Prostate gland (tissue), 2 donors: ENCODE measurements around the gene GATB. TPM values are rescaled to one million over a fixed set of nuclear protein-coding genes. Genes with fewer than 3 reads are reported as not detected.

ENCODE experiments used
- DNase-seq: peaks from one replicate; pipeline ENCODE4 v3.0.0-alpha.2; 2019; ENCODE audit warnings: low spot score
- H3K27ac ChIP-seq, 2 donors: fragments of 200-600 bp; sonication (generic); 2 replicates each; pipeline ENCODE4 v1.5.1; 2017 to 2019
- H3K27me3 ChIP-seq: fragments of 200-600 bp; sonication (generic); replicated peaks from 2 replicates; pipeline ENCODE4 v1.5.1; 2019; ENCODE audit not compliant: insufficient read depth
- H3K36me3 ChIP-seq, 2 donors: fragments of 200-600 bp; sonication (generic); 1 replicate in 1 of 2; 2 replicates in 1 of 2; pipeline versions ENCODE4 v1.5.1 to v1.8.1; 2017 to 2019
- H3K4me1 ChIP-seq: fragments of 200-600 bp; sonication (generic); replicated peaks from 2 replicates; pipeline ENCODE4 v1.5.1; 2019
- H3K4me3 ChIP-seq, 2 donors: fragments of 200-600 bp; sonication (generic); 2 replicates each; pipeline ENCODE4 v1.5.1; 2017 to 2019
- H3K9me3 ChIP-seq: fragments of 200-600 bp; sonication (generic); 2 replicates; pipeline ENCODE4 v1.5.1; 2017
- POLR2A ChIP-seq: fragments of 450-650 bp; IDR thresholded peaks from one replicate; pipeline ENCODE4 v1.6.1; 2016; ENCODE audit warnings: antibody characterized with exemption, mild to moderate bottlenecking
- POLR2AphosphoS5 ChIP-seq: sonication (generic); formaldehyde crosslinking; IDR thresholded peaks from one replicate; pipeline ENCODE4 v1.6.1; 2017; ENCODE audit warnings: antibody characterized with exemption
- WGBS: methylation state at CpG from one replicate; pipeline ENCODE4 v1.1.5; 2018; 5-methylcytosine and 5-hydroxymethylcytosine counted together
- intact Hi-C: fragments of 100-400 bp; cut with DNase I; formaldehyde crosslinking; loops from one replicate; pipeline ENCODE4 v1.14.2; 2022
- total RNA-seq, 2 donors: library from RNA; depleted of rRNA; stranded (reverse); fragments of >200 nt; gene quantifications; one replicate each; pipeline ENCODE4 v1.1.0, GENCODE V29; 2016
- TF ChIP-seq, protein P1 (sequence below), 4 experiments: fragments of 200-600 bp in 2 of 4; fragments of 450-650 bp in 2 of 4; sonication (generic) in 2 of 4; IDR thresholded peaks; 1 replicate in 3 of 4; 2 replicates in 1 of 4; pipeline ENCODE4 v1.5.1; 2016 to 2019; ENCODE audit warnings: antibody characterized with exemption in 4 of 4, mild to moderate bottlenecking in 2 of 4, moderate library complexity in 2 of 4

Gene GATB
- total RNA-seq, 2 donors from 2014 or later = 15.8 to 38.7 TPM

DNA sequence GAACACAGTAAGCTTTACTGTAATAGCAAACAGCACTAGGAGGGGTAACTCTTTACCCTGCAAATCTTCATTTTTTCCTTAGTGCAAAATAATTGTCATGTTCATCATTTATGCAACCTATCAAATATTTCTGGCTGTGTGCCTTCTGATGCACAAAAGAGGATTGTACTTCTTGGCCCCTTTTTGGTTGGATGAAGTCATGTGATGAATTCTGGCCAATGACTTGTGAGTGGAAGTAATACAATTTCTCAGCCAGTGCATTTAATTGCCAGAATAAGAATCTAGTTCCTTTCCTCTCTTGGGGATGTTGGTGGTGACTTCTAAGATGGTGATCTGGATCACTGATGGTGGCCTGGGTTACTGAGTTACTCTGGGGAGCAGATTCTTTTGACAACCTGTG, 37.0 kb upstream of the GATB start:
- Histone ChIP-seq H3K27ac (no peak overlapping the region), H3K9me3 (no peaks in the 10 kb centered on the region), H3K27me3 (no peaks in the 10 kb centered on the region), H3K4me3 (no peak overlapping the region), H3K4me1 (no peaks in the 10 kb centered on the region), H3K36me3 (no peaks in the 10 kb centered on the region)
- DNase-seq = no peak
- TF ChIP-seq POLR2AphosphoS5 (no peak), POLR2A (no peak)
- TF ChIP-seq, protein P1, sequence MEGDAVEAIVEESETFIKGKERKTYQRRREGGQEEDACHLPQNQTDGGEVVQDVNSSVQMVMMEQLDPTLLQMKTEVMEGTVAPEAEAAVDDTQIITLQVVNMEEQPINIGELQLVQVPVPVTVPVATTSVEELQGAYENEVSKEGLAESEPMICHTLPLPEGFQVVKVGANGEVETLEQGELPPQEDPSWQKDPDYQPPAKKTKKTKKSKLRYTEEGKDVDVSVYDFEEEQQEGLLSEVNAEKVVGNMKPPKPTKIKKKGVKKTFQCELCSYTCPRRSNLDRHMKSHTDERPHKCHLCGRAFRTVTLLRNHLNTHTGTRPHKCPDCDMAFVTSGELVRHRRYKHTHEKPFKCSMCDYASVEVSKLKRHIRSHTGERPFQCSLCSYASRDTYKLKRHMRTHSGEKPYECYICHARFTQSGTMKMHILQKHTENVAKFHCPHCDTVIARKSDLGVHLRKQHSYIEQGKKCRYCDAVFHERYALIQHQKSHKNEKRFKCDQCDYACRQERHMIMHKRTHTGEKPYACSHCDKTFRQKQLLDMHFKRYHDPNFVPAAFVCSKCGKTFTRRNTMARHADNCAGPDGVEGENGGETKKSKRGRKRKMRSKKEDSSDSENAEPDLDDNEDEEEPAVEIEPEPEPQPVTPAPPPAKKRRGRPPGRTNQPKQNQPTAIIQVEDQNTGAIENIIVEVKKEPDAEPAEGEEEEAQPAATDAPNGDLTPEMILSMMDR (IDR thresholded peaks at IDR 0.05) = no peak
- intact Hi-C loops = no loop called here

DNA sequence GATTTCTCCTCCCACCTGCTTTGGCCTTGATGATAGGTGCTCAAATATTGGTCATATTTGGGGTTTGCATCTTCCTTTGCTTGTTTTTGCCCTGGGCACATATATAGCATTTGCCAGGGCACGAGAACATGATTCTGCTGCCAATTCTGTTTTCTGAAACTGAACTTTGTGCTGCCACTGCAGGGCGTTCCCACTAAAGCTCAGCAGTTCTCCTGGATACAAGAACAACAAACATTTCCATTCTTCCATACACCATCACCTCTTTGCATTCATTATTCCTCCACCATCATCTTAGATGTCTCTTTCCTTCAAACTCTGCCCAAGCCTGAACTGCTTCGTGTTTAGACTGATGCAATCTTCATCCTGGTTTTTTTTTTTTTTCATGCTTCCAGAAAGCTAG, 36.3 kb upstream of the GATB start:
- intact Hi-C loops = no loop called here
- H3K27me3 ChIP-seq = no peaks in the 10 kb centered on the region
- TF ChIP-seq POLR2AphosphoS5 (no peak), POLR2A (no peak)
- TF ChIP-seq, protein P1 (IDR thresholded peaks at IDR 0.05) = no peak
- no peaks in the 10 kb centered on the region for H3K36me3 ChIP-seq
- no peaks in the 10 kb centered on the region for H3K4me1 ChIP-seq
- 34% methylated on average over 3 of the region's 3 CpGs for WGBS
- H3K4me3 ChIP-seq = no peak overlapping the region
- H3K27ac ChIP-seq = no peak overlapping the region
- no peak for DNase-seq
- H3K9me3 ChIP-seq = no peaks in the 10 kb centered on the region

DNA sequence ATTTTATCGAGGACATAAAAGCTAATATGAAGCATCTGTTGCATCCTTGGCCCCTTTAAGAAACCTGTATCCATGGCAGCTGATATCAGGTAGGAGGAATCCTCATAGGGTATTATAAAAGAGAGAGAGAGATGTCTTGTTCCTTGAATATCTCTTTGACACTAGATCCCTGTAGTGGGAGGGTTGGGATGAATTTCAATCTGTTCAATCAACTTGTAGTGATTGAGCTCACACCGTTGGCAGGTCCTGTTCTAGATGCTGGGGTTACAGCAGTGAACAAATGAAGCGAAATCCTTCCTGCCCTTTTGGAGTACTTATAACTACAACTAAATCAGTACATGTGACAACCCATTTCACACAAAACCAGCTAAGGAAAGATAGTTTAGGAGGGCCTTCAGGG, 35.3 kb upstream of the GATB start:
- Histone ChIP-seq H3K36me3 (no peaks in the 10 kb centered on the region), H3K4me1 (no peaks in the 10 kb centered on the region), H3K27ac (no peak overlapping the region), H3K9me3 (no peaks in the 10 kb centered on the region), H3K27me3 (no peaks in the 10 kb centered on the region), H3K4me3 (no peak overlapping the region)
- DNase-seq = no peak
- WGBS = 73% methylated on average over 3 of the region's 3 CpGs
- no peak for TF ChIP-seq POLR2A
- TF ChIP-seq POLR2AphosphoS5 = no peak
- TF ChIP-seq, protein P1 (IDR thresholded peaks at IDR 0.05) = no peak
- intact Hi-C loops = no loop called here

DNA sequence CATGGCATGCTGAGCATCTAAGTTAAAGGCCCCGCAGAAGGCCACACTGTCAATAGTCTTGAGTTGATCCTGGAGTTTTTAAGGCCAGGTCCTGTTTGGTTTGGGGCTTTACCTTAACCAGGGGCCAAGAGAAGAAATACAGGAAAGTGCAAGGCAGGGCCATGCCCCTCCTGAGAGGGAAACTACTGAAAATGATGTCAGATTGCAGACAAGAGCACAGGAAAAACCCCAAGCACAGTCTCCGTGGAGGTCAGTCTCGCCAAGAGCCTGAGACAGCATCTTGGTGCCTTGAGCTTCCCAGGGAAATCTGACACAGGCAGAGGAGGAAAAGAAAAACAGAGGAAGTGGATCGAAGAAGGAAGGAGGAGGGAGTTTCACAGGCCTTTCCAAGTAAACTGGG, 32.2 kb upstream of the GATB start:
- 90% methylated on average over 4 of the region's 4 CpGs for WGBS

DNA sequence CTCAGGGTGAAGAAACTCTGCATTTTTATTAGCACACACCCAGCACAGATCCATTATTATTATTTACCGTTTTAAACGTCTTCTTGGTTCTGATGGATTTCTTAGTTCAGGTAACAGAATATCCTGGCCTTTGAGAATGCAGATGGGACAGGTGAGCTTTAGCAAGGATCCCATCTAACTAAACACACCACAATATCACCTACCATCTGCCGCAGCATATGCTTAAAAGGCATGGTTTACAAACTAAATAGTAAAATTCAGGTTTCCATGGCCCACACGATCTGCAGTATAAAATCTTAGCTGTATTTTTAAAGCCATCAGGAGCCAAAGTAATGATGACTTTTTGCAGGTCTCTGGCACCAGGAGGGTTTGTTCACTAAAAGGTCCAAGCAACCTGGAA, 31.7 kb upstream of the GATB start:
- Histone ChIP-seq H3K27ac (no peak overlapping the region), H3K4me1 (no peaks in the 10 kb centered on the region), H3K4me3 (no peak overlapping the region), H3K27me3 (no peaks in the 10 kb centered on the region), H3K36me3 (no peaks in the 10 kb centered on the region), H3K9me3 (no peaks in the 10 kb centered on the region)
- intact Hi-C loops = no loop called here
- TF ChIP-seq POLR2AphosphoS5 = no peak
- TF ChIP-seq, protein P1 (IDR thresholded peaks at IDR 0.05) = no peak
- TF ChIP-seq POLR2A = no peak
- no peak for DNase-seq
- 73% methylated on average over 4 of the region's 4 CpGs for WGBS

More for the DNA sequence above, 32.2 kb upstream of the GATB start:
- H3K4me3 ChIP-seq = no peak overlapping the region
- no peaks in the 10 kb centered on the region for H3K9me3 ChIP-seq
- H3K27ac ChIP-seq = no peak overlapping the region
- TF ChIP-seq POLR2A = no peak
- TF ChIP-seq POLR2AphosphoS5 = no peak
- TF ChIP-seq, protein P1 (IDR thresholded peaks at IDR 0.05) = no peak
- no peaks in the 10 kb centered on the region for H3K4me1 ChIP-seq
- intact Hi-C loops = no loop called here
- H3K27me3 ChIP-seq = no peaks in the 10 kb centered on the region
- no peak for DNase-seq
- no peaks in the 10 kb centered on the region for H3K36me3 ChIP-seq
